ENCODE measurements around the gene PCDHA10.
A peak's percentile ranks its signal among the peaks of the same experiment; 100 is the strongest.

The PCDHA10 gene

GRCh38 chr5:140881889-140882590, 26.3 kb downstream of the PCDHA10 start, which contains the start of gene PCDHA13:
Gene PCDHA13 (plus strand): TSS chr5:140882124. CDS start chr5:140882269, 145 bp downstream.
- DNase-seq = peak in 4 of 10 donors; percentile 6 to 62 (median 24)
- intact Hi-C loops (cut with DNase I) = loop anchor here (1.0 to 2.0 kb wide), 2 partner anchors 45 to 159 kb away; partner anchors contain the start of gene PCDHAC1

GRCh38 chr5:140882591-140882899, 26.8 kb downstream of the PCDHA10 start:
- DNase-seq = peak in 3 of 10 donors; percentile 6 to 55 (median 53)
- intact Hi-C loops (cut with DNase I) = loop anchor here (1.0 to 2.0 kb wide), 2 partner anchors 44 to 159 kb away; partner anchors contain the start of gene PCDHAC1

GRCh38 chr5:140883373-140883772, 27.7 kb downstream of the PCDHA10 start:
- DNase-seq = peak in 1 of 10 donors; percentile 80
- intact Hi-C loops (cut with DNase I) = loop anchor here (2.0 kb wide), 1 partner anchor 43 kb away; the partner anchor contains the start of gene PCDHAC1

DNA sequence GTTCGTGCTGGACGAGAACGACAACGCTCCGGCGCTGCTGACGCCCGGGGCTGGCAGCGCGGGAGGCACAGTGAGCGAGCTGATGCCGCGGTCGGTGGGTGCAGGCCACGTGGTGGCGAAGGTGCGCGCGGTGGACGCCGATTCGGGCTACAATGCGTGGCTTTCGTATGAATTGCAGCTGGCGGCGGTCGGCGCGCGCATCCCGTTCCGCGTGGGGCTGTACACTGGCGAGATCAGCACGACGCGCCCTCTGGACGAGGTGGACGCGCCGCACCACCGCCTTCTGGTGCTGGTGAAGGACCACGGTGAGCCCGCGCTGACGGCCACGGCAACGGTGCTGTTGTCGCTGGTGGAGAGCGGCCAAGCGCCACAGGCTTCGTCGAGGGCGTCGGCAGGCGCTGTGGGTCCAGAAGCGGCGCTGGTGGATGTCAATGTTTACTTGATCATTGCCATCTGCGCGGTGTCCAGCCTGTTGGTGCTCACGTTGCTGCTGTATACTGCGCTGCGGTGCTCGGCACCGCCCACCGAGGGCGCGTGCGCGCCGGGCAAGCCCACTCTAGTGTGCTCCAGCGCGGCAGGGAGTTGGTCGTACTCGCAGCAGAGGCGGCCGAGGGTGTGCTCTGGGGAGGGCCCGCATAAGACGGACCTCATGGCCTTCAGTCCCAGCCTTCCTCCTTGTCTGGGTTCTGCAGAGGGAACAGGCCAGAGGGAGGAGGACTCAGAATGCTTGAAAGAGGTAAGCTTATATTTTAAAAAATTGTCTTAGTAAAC, 28.4 kb downstream of the PCDHA10 start:
- peak in 2 of 10 donors; percentile 64 to 82 for DNase-seq
- intact Hi-C loops (cut with DNase I) = loop anchor here (2.0 kb wide), 1 partner anchor 43 kb away; the partner anchor contains the start of gene PCDHAC1

DNA sequence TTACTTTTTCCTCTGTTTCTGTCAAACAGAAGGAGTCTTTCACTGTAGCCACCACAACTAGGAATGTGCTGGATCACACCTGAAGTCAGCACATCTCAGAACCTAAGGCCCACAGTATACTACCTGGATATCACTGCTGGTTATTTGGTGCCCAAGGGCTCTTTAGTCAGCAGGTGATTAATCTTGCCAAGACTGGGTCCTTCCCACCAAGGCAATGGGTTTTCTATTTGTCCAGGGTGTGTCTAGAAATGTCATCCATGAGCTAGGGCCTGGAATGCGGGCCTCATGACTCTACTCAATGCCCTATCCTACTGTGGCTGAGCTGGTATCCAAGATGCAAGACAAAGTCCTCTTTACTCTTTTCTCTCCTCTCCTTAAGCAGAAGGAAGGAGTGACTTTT, 60.6 kb downstream of the PCDHA10 start:
- no peak for DNase-seq
- intact Hi-C loops (cut with DNase I) = no loop called here
